OCI-M2 (cell line): ENCODE measurements around the gene HSFY1.
"Not testable (repeated sequence)": the region's sequence is repeated elsewhere in the genome, so short reads cannot be mapped to it uniquely, and the experiment has no call there.

Source experiments
- DNase-seq: peaks from one replicate; lab custom pipeline; 2025; ENCODE audit not compliant: unreplicated experiment; lab: John Stamatoyannopoulos, UW

The HSFY1 gene

GRCh38 chrY:18546420-18546819 lies at the start of gene HSFY1:
TSS of gene HSFY1 (plus strand) at chrY:18546720. CDS start at chrY:18546788, 68 bp downstream.
- DNase-seq: not testable (repeated sequence)

GRCh38 chrY:18504266-18504665 lies 42.3 kb upstream of the HSFY1 start:
- not testable (repeated sequence) for DNase-seq

- DNase-seq: not testable (repeated sequence)
These were observed 15.4 kb upstream of the HSFY1 start for GRCh38 chrY:18530995-18531655.

- DNase-seq: not testable (repeated sequence)
These were observed 7.6 kb upstream of the HSFY1 start for GRCh38 chrY:18538952-18539351.

- DNase-seq: not testable (repeated sequence)
These were observed 6.6 kb downstream of the HSFY1 start for GRCh38 chrY:18553132-18553531.

- DNase-seq: not testable (repeated sequence)
These were observed 19.4 kb downstream of the HSFY1 start for GRCh38 chrY:18565915-18566314.
